ENCODE data around the gene SUV39H1.

DNA sequence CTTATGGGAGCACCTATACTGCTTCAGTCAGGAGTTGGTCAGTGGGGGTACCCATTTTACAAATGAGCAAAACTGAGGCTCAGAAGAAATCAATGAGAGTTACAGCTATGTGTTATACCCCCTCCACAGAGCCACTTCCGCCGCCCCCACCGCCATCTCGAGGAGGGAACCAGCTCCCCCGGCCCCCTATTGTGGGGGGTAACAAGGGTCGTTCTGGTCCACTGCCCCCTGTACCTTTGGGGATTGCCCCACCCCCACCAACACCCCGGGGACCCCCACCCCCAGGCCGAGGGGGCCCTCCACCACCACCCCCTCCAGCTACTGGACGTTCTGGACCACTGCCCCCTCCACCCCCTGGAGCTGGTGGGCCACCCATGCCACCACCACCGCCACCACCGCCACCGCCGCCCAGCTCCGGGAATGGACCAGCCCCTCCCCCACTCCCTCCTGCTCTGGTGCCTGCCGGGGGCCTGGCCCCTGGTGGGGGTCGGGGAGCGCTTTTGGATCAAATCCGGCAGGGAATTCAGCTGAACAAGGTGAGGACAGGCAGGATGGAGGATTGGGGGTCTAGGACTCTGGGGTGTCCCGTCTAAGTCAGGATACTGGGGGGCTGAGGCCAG lies 7.9 kb upstream of the SUV39H1 start:
- TF ChIP-seq, protein P1, sequence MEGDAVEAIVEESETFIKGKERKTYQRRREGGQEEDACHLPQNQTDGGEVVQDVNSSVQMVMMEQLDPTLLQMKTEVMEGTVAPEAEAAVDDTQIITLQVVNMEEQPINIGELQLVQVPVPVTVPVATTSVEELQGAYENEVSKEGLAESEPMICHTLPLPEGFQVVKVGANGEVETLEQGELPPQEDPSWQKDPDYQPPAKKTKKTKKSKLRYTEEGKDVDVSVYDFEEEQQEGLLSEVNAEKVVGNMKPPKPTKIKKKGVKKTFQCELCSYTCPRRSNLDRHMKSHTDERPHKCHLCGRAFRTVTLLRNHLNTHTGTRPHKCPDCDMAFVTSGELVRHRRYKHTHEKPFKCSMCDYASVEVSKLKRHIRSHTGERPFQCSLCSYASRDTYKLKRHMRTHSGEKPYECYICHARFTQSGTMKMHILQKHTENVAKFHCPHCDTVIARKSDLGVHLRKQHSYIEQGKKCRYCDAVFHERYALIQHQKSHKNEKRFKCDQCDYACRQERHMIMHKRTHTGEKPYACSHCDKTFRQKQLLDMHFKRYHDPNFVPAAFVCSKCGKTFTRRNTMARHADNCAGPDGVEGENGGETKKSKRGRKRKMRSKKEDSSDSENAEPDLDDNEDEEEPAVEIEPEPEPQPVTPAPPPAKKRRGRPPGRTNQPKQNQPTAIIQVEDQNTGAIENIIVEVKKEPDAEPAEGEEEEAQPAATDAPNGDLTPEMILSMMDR (IDR thresholded peaks at IDR 0.05): no peak
- no peak for TF ChIP-seq EZH2 (IDR thresholded peaks at IDR 0.05; ENCODE audit: borderline replicate concordance, insufficient read depth, low read depth, low read length, poor library complexity, severe bottlenecking)
